KMS-11 (cell line): ENCODE measurements around the gene UBE2F.

Source experiments
- H2AFZ ChIP-seq: fragments of 200-600 bp; sonication (generic); 2 replicates; pipeline ENCODE4 v1.6.1; 2016; ENCODE audit warnings: antibody characterized with exemption, mixed run types, low read depth
- H3K27ac ChIP-seq: fragments of 200-600 bp; sonication (generic); 2 replicates; pipeline ENCODE4 v1.6.1; 2016; ENCODE audit warnings: mild to moderate bottlenecking, mixed run types
- H3K27me3 ChIP-seq: fragments of 200-600 bp; sonication (generic); 2 replicates; pipeline ENCODE4 v1.6.1; 2017; ENCODE audit warnings: mild to moderate bottlenecking, low read depth, mixed run types, moderate library complexity; ENCODE audit not compliant: insufficient read depth
- H3K36me3 ChIP-seq: fragments of 200-600 bp; sonication (generic); 2 replicates; pipeline ENCODE4 v1.6.1; 2017; ENCODE audit warnings: mild to moderate bottlenecking, mixed run types; ENCODE audit not compliant: insufficient read depth
- H3K4me1 ChIP-seq: fragments of 200-600 bp; sonication (generic); 2 replicates; pipeline ENCODE4 v1.6.1; 2016; ENCODE audit warnings: mild to moderate bottlenecking, low read depth, mixed run types; ENCODE audit not compliant: poor library complexity, severe bottlenecking
- H3K4me2 ChIP-seq: fragments of 200-600 bp; sonication (generic); 2 replicates; pipeline ENCODE4 v1.7.0; 2016; ENCODE audit warnings: mild to moderate bottlenecking, mixed run types
- H3K4me3 ChIP-seq: fragments of 200-600 bp; sonication (generic); IDR thresholded peaks from 2 replicates; pipeline ENCODE4 v1.6.1; 2017; ENCODE audit warnings: low read depth, low read length, mixed read lengths; ENCODE audit not compliant: insufficient read depth
- H3K79me2 ChIP-seq: fragments of 200-600 bp; sonication (generic); 2 replicates; pipeline ENCODE4 v1.6.1; 2016; ENCODE audit warnings: low read depth, mixed run types; ENCODE audit not compliant: insufficient read depth
- H3K9ac ChIP-seq: fragments of 200-600 bp; sonication (generic); 2 replicates; pipeline ENCODE4 v1.6.1; 2016; ENCODE audit warnings: mild to moderate bottlenecking, mixed run types
- H4K20me1 ChIP-seq: fragments of 200-600 bp; sonication (generic); 2 replicates; pipeline ENCODE4 v1.6.1; 2016; ENCODE audit warnings: mild to moderate bottlenecking, mixed run types; ENCODE audit not compliant: insufficient read depth
- CTCF ChIP-seq: fragments of 200-600 bp; sonication (generic); conservative IDR thresholded peaks from 2 replicates; pipeline ENCODE4 v1.6.1; 2017; ENCODE audit warnings: low read depth, mild to moderate bottlenecking, antibody characterized with exemption, low read length, moderate library complexity, mixed read lengths

Gene UBE2F

GRCh38 chr2:238006510-238006909 is 39.7 kb downstream of the UBE2F start:
- no peaks in the 10 kb centered on the region for H4K20me1 ChIP-seq
- no peaks in the 10 kb centered on the region for H3K36me3 ChIP-seq
- no peak overlapping the region for H3K27ac ChIP-seq
- no peaks in the 10 kb centered on the region for H3K27me3 ChIP-seq
- H3K79me2 ChIP-seq = no peaks in the 10 kb centered on the region
- no peak for TF ChIP-seq CTCF
- no peak overlapping the region for H2AFZ ChIP-seq
- no peak overlapping the region for H3K4me2 ChIP-seq
- H3K4me3 ChIP-seq = no peak overlapping the region
- H3K4me1 ChIP-seq = no peaks in the 10 kb centered on the region
- no peak overlapping the region for H3K9ac ChIP-seq

- H3K4me2 ChIP-seq = no peak overlapping the region
- H3K79me2 ChIP-seq = no peaks in the 10 kb centered on the region
- H3K36me3 ChIP-seq = no peaks in the 10 kb centered on the region
- no peak overlapping the region for H3K9ac ChIP-seq
- no peak overlapping the region for H2AFZ ChIP-seq
- TF ChIP-seq CTCF = no peak
- H3K4me3 ChIP-seq = no peak overlapping the region
- no peaks in the 10 kb centered on the region for H4K20me1 ChIP-seq
- H3K27me3 ChIP-seq = no peaks in the 10 kb centered on the region
- H3K27ac ChIP-seq = no peak overlapping the region
- H3K4me1 ChIP-seq = no peaks in the 10 kb centered on the region
These were observed 41.1 kb downstream of the UBE2F start for GRCh38 chr2:238007924-238008323.

- no peaks in the 10 kb centered on the region for H4K20me1 ChIP-seq
- no peaks in the 10 kb centered on the region for H3K36me3 ChIP-seq
- no peak for TF ChIP-seq CTCF
- no peaks in the 10 kb centered on the region for H3K79me2 ChIP-seq
- H3K4me2 ChIP-seq = no peak overlapping the region
- no peak overlapping the region for H3K27ac ChIP-seq
- no peaks in the 10 kb centered on the region for H3K4me1 ChIP-seq
- H2AFZ ChIP-seq = no peak overlapping the region
- H3K9ac ChIP-seq = no peak overlapping the region
- no peaks in the 10 kb centered on the region for H3K27me3 ChIP-seq
- H3K4me3 ChIP-seq = no peak overlapping the region
These were observed 42.7 kb downstream of the UBE2F start for GRCh38 chr2:238009563-238009962.

- Histone ChIP-seq H2AFZ (no peak overlapping the region), H3K4me3 (no peak overlapping the region), H3K4me1 (no peaks in the 10 kb centered on the region), H3K27me3 (no peaks in the 10 kb centered on the region), H3K4me2 (no peak overlapping the region), H3K9ac (no peak overlapping the region), H3K27ac (no peak overlapping the region), H3K36me3 (no peaks in the 10 kb centered on the region), H4K20me1 (no peaks in the 10 kb centered on the region), H3K79me2 (no peaks in the 10 kb centered on the region)
- TF ChIP-seq CTCF = no peak
These were observed 43.8 kb downstream of the UBE2F start for GRCh38 chr2:238010572-238010971.

GRCh38 chr2:238013806-238014205 is 47.0 kb downstream of the UBE2F start:
- Histone ChIP-seq H3K4me2 (no peak overlapping the region), H3K36me3 (no peaks in the 10 kb centered on the region), H3K27me3 (no peaks in the 10 kb centered on the region), H3K79me2 (no peaks in the 10 kb centered on the region), H3K9ac (no peak overlapping the region), H2AFZ (no peak overlapping the region), H3K4me3 (no peak overlapping the region), H4K20me1 (no peaks in the 10 kb centered on the region), H3K4me1 (no peaks in the 10 kb centered on the region), H3K27ac (no peak overlapping the region)
- TF ChIP-seq CTCF = no peak
